ENCODE data around the gene SOX10. TPM values are rescaled to one million over a fixed set of nuclear protein-coding genes. Genes with fewer than 3 reads are reported as not detected.
A peak's percentile ranks its signal among the peaks of the same experiment; 100 is the strongest.

Gene SOX10
- total RNA-seq, 1 donor from 2014 or later, result 0.08 TPM

GRCh38 chr22:37932821-37933578 lies 51.4 kb downstream of the SOX10 start:
- peak overlapping the region; percentile 63 for H3K27ac Mint-ChIP-seq (ENCODE audit: unreplicated experiment)
- peaks cover 31% of the 10 kb centered on the region for H3K36me3 Mint-ChIP-seq (ENCODE audit: low read depth, unreplicated experiment)
- H3K27me3 Mint-ChIP-seq (ENCODE audit: unreplicated experiment), result peaks cover 15% of the 10 kb centered on the region
- no peaks in the 10 kb centered on the region for H3K9me3 Mint-ChIP-seq (ENCODE audit: unreplicated experiment)
- no peak overlapping the region for H3K4me3 Mint-ChIP-seq (ENCODE audit: unreplicated experiment)
- no peak for DNase-seq (ENCODE audit: low spot score)
- no peak for TF ChIP-seq CTCF (IDR thresholded peaks at IDR 0.05; ENCODE audit: unreplicated experiment)
- H3K4me1 Mint-ChIP-seq (ENCODE audit: unreplicated experiment), result peaks cover 9% of the 10 kb centered on the region

DNA sequence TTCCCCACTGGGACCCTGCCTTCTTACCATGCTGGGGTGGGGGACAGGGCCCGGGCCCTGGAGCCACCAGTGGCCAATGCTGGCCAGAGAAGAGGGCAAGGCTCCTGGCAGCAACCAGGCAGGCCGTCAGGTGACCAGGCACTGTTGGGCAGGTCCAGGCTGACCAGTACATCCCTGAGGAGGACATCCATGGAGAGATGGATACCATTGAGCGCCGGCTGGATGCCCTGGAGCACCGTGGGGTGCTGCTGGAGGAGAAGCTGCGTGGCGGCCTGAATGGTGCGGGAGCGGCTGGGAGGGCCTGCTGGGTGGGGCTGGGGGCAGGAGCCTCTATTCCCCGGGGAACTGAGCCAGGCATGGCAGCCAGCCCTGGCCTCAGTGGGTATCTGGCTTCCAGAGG lies 52.0 kb downstream of the SOX10 start:
- no peak for DNase-seq (ENCODE audit: low spot score)
- Mint-ChIP-seq H3K4me3 (ENCODE audit: unreplicated experiment) (no peak overlapping the region), H3K4me1 (ENCODE audit: unreplicated experiment) (peaks cover 9% of the 10 kb centered on the region), H3K27me3 (ENCODE audit: unreplicated experiment) (peaks cover 10% of the 10 kb centered on the region), H3K36me3 (ENCODE audit: low read depth, unreplicated experiment) (peaks cover 25% of the 10 kb centered on the region), H3K9me3 (ENCODE audit: unreplicated experiment) (no peaks in the 10 kb centered on the region), H3K27ac (ENCODE audit: unreplicated experiment) (no peak overlapping the region)
- TF ChIP-seq CTCF (IDR thresholded peaks at IDR 0.05; ENCODE audit: unreplicated experiment), result no peak

DNA sequence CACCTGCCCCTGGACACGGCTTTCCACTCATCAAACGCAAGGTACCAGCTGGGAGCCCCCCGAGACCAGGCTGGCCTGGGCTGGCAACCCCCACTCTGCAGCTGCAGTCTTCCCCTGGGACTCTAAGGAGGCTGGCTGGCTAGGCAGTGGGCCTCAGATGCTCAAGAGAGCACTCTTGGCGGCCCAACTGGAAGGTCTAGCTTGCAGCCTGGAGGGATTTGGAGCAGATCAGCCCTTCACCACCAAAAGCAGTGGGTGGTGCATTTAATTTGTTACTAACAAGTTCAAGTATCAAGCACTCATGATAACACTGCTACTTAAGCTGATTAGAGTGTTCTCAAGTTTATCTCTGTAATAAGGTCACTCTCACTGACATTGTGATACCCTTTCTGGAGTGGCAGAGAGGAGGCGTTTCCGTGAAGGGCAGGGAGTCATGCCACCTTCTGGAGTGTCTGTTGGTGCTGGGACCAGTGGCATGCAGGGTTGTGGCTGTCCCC lies 52.4 kb downstream of the SOX10 start:
- Mint-ChIP-seq H3K4me1 (ENCODE audit: unreplicated experiment) (peaks cover 9% of the 10 kb centered on the region), H3K27me3 (ENCODE audit: unreplicated experiment) (peaks cover 10% of the 10 kb centered on the region), H3K4me3 (ENCODE audit: unreplicated experiment) (peak overlapping the region; percentile 37), H3K36me3 (ENCODE audit: low read depth, unreplicated experiment) (peaks cover 25% of the 10 kb centered on the region), H3K9me3 (ENCODE audit: unreplicated experiment) (no peaks in the 10 kb centered on the region), H3K27ac (ENCODE audit: unreplicated experiment) (peak overlapping the region; percentile 26)
- DNase-seq (ENCODE audit: low spot score), result no peak
- no peak for TF ChIP-seq CTCF (IDR thresholded peaks at IDR 0.05; ENCODE audit: unreplicated experiment)

GRCh38 chr22:37930952-37931440 lies 53.4 kb downstream of the SOX10 start:
- Mint-ChIP-seq H3K9me3 (ENCODE audit: unreplicated experiment) (no peaks in the 10 kb centered on the region), H3K4me3 (ENCODE audit: unreplicated experiment) (no peak overlapping the region), H3K4me1 (ENCODE audit: unreplicated experiment) (peaks cover 9% of the 10 kb centered on the region), H3K27me3 (ENCODE audit: unreplicated experiment) (peaks cover 8% of the 10 kb centered on the region), H3K36me3 (ENCODE audit: low read depth, unreplicated experiment) (peaks cover 25% of the 10 kb centered on the region), H3K27ac (ENCODE audit: unreplicated experiment) (peak overlapping the region; percentile 21)
- no peak for DNase-seq (ENCODE audit: low spot score)
- TF ChIP-seq CTCF (IDR thresholded peaks at IDR 0.05; ENCODE audit: unreplicated experiment), result no peak
